ENCODE data around the gene MAGI2.

MAGI2 gene

GRCh38 chr7:79286181-79286580, 167.3 kb downstream of the MAGI2 start:
- Histone ChIP-seq H3K4me3 (ENCODE audit: insufficient read depth, low read length, poor library complexity, severe bottlenecking) (no peak overlapping the region), H3F3A (ENCODE audit: insufficient read depth) (no peaks in the 10 kb centered on the region), H3K4me2 (ENCODE audit: low read depth, low read length, poor library complexity, severe bottlenecking) (no peak overlapping the region), H3K9ac (ENCODE audit: low read length) (no peak overlapping the region), H3K36me3 (ENCODE audit: low read length) (no peaks in the 10 kb centered on the region), H3K79me2 (ENCODE audit: insufficient read depth, low read length) (no peaks in the 10 kb centered on the region), H3K27me3 (ENCODE audit: low read length) (no peaks in the 10 kb centered on the region), H3K9me2 (replicated peaks; ENCODE audit: insufficient read depth, low read length) (no peaks in the 10 kb centered on the region), H3K27ac (ENCODE audit: low read depth, low read length) (no peak overlapping the region), H3K9me3 (ENCODE audit: insufficient read depth, low read length) (no peaks in the 10 kb centered on the region), H4K20me1 (ENCODE audit: low read depth, low read length) (no peaks in the 10 kb centered on the region), H2AFZ (ENCODE audit: low read depth, low read length, severe bottlenecking) (no peak overlapping the region)
- TF ChIP-seq CTCF (IDR thresholded peaks at IDR 0.05; ENCODE audit: insufficient read depth, low read length, poor library complexity, severe bottlenecking) (no peak), EZH2phosphoT487 (conservative IDR thresholded peaks at IDR 0.05; ENCODE audit: low read length) (no peak)

GRCh38 chr7:79285756-79286155, 167.7 kb downstream of the MAGI2 start:
- TF ChIP-seq EZH2phosphoT487 (conservative IDR thresholded peaks at IDR 0.05; ENCODE audit: low read length) (no peak), CTCF (IDR thresholded peaks at IDR 0.05; ENCODE audit: insufficient read depth, low read length, poor library complexity, severe bottlenecking) (no peak)
- no peak overlapping the region for H3K27ac ChIP-seq (ENCODE audit: low read depth, low read length)
- H2AFZ ChIP-seq (ENCODE audit: low read depth, low read length, severe bottlenecking), result no peak overlapping the region
- H3K79me2 ChIP-seq (ENCODE audit: insufficient read depth, low read length), result no peaks in the 10 kb centered on the region
- H3F3A ChIP-seq (ENCODE audit: insufficient read depth), result no peaks in the 10 kb centered on the region
- H3K9ac ChIP-seq (ENCODE audit: low read length), result no peak overlapping the region
- no peaks in the 10 kb centered on the region for H3K9me2 ChIP-seq (replicated peaks; ENCODE audit: insufficient read depth, low read length)
- H3K4me3 ChIP-seq (ENCODE audit: insufficient read depth, low read length, poor library complexity, severe bottlenecking), result no peak overlapping the region
- H3K4me2 ChIP-seq (ENCODE audit: low read depth, low read length, poor library complexity, severe bottlenecking), result no peak overlapping the region
- H4K20me1 ChIP-seq (ENCODE audit: low read depth, low read length), result no peaks in the 10 kb centered on the region
- no peaks in the 10 kb centered on the region for H3K27me3 ChIP-seq (ENCODE audit: low read length)
- no peaks in the 10 kb centered on the region for H3K9me3 ChIP-seq (ENCODE audit: insufficient read depth, low read length)
- H3K36me3 ChIP-seq (ENCODE audit: low read length), result no peaks in the 10 kb centered on the region

- H3K27me3 ChIP-seq (ENCODE audit: low read length), result no peaks in the 10 kb centered on the region
Measured at GRCh38 chr7:79284211-79284610, 169.3 kb downstream of the MAGI2 start.

More at GRCh38 chr7:79284211-79284610, 169.3 kb downstream of the MAGI2 start:
- no peak overlapping the region for H3K27ac ChIP-seq (ENCODE audit: low read depth, low read length)
- no peak overlapping the region for H2AFZ ChIP-seq (ENCODE audit: low read depth, low read length, severe bottlenecking)
- H3K9me3 ChIP-seq (ENCODE audit: insufficient read depth, low read length), result no peaks in the 10 kb centered on the region
- H3K36me3 ChIP-seq (ENCODE audit: low read length), result no peaks in the 10 kb centered on the region
- no peaks in the 10 kb centered on the region for H4K20me1 ChIP-seq (ENCODE audit: low read depth, low read length)
- no peaks in the 10 kb centered on the region for H3K9me2 ChIP-seq (replicated peaks; ENCODE audit: insufficient read depth, low read length)
- H3K9ac ChIP-seq (ENCODE audit: low read length), result no peak overlapping the region
- no peaks in the 10 kb centered on the region for H3K79me2 ChIP-seq (ENCODE audit: insufficient read depth, low read length)
- no peaks in the 10 kb centered on the region for H3F3A ChIP-seq (ENCODE audit: insufficient read depth)
- TF ChIP-seq EZH2phosphoT487 (conservative IDR thresholded peaks at IDR 0.05; ENCODE audit: low read length), result no peak
- TF ChIP-seq CTCF (IDR thresholded peaks at IDR 0.05; ENCODE audit: insufficient read depth, low read length, poor library complexity, severe bottlenecking), result no peak
- no peak overlapping the region for H3K4me2 ChIP-seq (ENCODE audit: low read depth, low read length, poor library complexity, severe bottlenecking)
- H3K4me3 ChIP-seq (ENCODE audit: insufficient read depth, low read length, poor library complexity, severe bottlenecking), result no peak overlapping the region
